OCI-LY1 (cell line): ENCODE measurements around the gene HSPA9.

Source experiments
- H2AFZ ChIP-seq: fragments of 200-600 bp; sonication (generic), shearing (Covaris generic); 2 replicates; pipeline ENCODE4 v1.6.0; 2014; ENCODE audit warnings: antibody characterized with exemption, mild to moderate bottlenecking, low read length
- H3F3A ChIP-seq: fragments of 200-600 bp; sonication (generic), shearing (Covaris generic); 2 replicates; pipeline ENCODE4 v1.6.0; 2014; ENCODE audit warnings: mild to moderate bottlenecking, antibody characterized with exemption, low read length, moderate library complexity; ENCODE audit not compliant: insufficient read depth
- H3K27ac ChIP-seq: fragments of 200-600 bp; sonication (generic); 2 replicates; pipeline ENCODE4 v1.5.1; 2014; ENCODE audit warnings: low read length, mixed run types, mild to moderate bottlenecking, low read depth; ENCODE audit not compliant: poor library complexity, severe bottlenecking
- H3K27me3 ChIP-seq: fragments of 200-600 bp; sonication (generic); 2 replicates; pipeline ENCODE4 v1.6.0; 2014; ENCODE audit warnings: antibody characterized with exemption, mild to moderate bottlenecking, low read length, moderate library complexity; ENCODE audit not compliant: insufficient read depth
- H3K36me3 ChIP-seq: fragments of 200-600 bp; sonication (generic); 2 replicates; pipeline ENCODE4 v1.6.1; 2014; ENCODE audit warnings: mild to moderate bottlenecking, antibody characterized with exemption, low read length, moderate library complexity, mixed read lengths; ENCODE audit not compliant: insufficient read depth
- H3K4me1 ChIP-seq: fragments of 200-600 bp; sonication (generic); 2 replicates; pipeline ENCODE4 v1.5.1; 2014; ENCODE audit warnings: mild to moderate bottlenecking, low read length, moderate library complexity; ENCODE audit not compliant: insufficient read depth, severe bottlenecking
- H3K4me2 ChIP-seq: fragments of 200-600 bp; sonication (generic), shearing (Covaris generic); 2 replicates; pipeline ENCODE4 v1.6.1; 2014; ENCODE audit warnings: low read length
- H3K4me3 ChIP-seq: fragments of 200-600 bp; sonication (generic); 2 replicates; pipeline ENCODE4 v1.5.1; 2014; ENCODE audit warnings: low read length, low read depth, mild to moderate bottlenecking, mixed read lengths; ENCODE audit not compliant: poor library complexity, severe bottlenecking
- H3K79me2 ChIP-seq: fragments of 200-600 bp; shearing (Covaris generic); 2 replicates; pipeline ENCODE4 v1.6.1; 2016; ENCODE audit warnings: mixed run types, low read length, mixed read lengths; ENCODE audit not compliant: insufficient read depth
- H3K9ac ChIP-seq: fragments of 200-600 bp; sonication (generic), shearing (Covaris generic); 2 replicates; pipeline ENCODE4 v1.6.1; 2014; ENCODE audit warnings: mild to moderate bottlenecking, low read length, mixed read lengths
- H3K9me2 ChIP-seq: fragments of 200-600 bp; sonication (generic), shearing (Covaris generic); 2 replicates; pipeline ENCODE4 v1.6.1; 2014; ENCODE audit warnings: low read depth, mild to moderate bottlenecking, low read length, mixed read lengths
- H3K9me3 ChIP-seq: fragments of 200-600 bp; shearing (Covaris generic); 2 replicates; pipeline ENCODE4 v1.6.1; 2014; ENCODE audit warnings: low read length, mixed read lengths
- H4K20me1 ChIP-seq: fragments of 200-600 bp; sonication (generic), shearing (Covaris generic); 2 replicates; pipeline ENCODE4 v1.6.0; 2016; ENCODE audit warnings: mild to moderate bottlenecking, low read length; ENCODE audit not compliant: insufficient read depth
- EZH2 ChIP-seq: fragments of 200-600 bp; sonication (generic), shearing (Covaris generic); IDR thresholded peaks from 2 replicates; pipeline ENCODE4 v1.8.0; 2017; ENCODE audit warnings: borderline replicate concordance, mixed run types, mild to moderate bottlenecking, antibody characterized with exemption, low read length, moderate library complexity, mixed read lengths
- TF ChIP-seq, protein P1 (sequence below): fragments of 200-600 bp; sonication (generic), shearing (Covaris generic); IDR thresholded peaks from 2 replicates; pipeline ENCODE4 v1.5.1; 2017; ENCODE audit warnings: mild to moderate bottlenecking, antibody characterized with exemption, low read length, moderate library complexity, mixed read lengths

HSPA9 gene

DNA sequence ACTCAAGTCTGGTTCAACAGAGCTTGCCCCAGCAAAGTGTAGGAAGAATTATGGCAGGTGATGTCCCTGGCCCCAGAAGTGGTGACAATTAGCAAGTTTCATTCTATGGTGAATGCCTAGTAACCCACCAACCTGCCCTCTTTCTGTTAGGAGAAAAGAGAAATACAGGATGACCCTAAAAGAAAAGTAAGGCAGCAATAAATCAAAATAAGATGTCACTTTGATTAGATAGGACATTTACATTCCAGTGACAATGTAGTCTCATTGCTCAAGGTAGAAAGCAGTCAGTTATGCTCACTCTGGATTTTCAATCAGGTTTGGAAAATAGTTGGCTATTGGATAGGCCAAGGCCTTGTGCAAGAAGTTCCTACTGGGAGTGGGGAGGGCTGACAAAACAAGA, 5.6 kb upstream of the HSPA9 start:
- TF ChIP-seq, protein P1, sequence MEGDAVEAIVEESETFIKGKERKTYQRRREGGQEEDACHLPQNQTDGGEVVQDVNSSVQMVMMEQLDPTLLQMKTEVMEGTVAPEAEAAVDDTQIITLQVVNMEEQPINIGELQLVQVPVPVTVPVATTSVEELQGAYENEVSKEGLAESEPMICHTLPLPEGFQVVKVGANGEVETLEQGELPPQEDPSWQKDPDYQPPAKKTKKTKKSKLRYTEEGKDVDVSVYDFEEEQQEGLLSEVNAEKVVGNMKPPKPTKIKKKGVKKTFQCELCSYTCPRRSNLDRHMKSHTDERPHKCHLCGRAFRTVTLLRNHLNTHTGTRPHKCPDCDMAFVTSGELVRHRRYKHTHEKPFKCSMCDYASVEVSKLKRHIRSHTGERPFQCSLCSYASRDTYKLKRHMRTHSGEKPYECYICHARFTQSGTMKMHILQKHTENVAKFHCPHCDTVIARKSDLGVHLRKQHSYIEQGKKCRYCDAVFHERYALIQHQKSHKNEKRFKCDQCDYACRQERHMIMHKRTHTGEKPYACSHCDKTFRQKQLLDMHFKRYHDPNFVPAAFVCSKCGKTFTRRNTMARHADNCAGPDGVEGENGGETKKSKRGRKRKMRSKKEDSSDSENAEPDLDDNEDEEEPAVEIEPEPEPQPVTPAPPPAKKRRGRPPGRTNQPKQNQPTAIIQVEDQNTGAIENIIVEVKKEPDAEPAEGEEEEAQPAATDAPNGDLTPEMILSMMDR: no peak
- no peak for TF ChIP-seq EZH2
- no peaks in the 10 kb centered on the region for H3K36me3 ChIP-seq
- no peaks in the 10 kb centered on the region; the same call in 1 of the 2 replicates for H3F3A ChIP-seq
- no peaks in the 10 kb centered on the region for H4K20me1 ChIP-seq
- peaks cover 17% of the 10 kb centered on the region for H3K4me1 ChIP-seq
- no peaks in the 10 kb centered on the region for H3K27me3 ChIP-seq
- H3K9me3 ChIP-seq: no peaks in the 10 kb centered on the region
- no peaks in the 10 kb centered on the region for H3K9me2 ChIP-seq
- no peak overlapping the region for H3K27ac ChIP-seq
- H2AFZ ChIP-seq: no peak overlapping the region
- H3K9ac ChIP-seq: no peak overlapping the region
- H3K4me2 ChIP-seq: no peak overlapping the region
- H3K79me2 ChIP-seq: no peaks in the 10 kb centered on the region
- no peak overlapping the region for H3K4me3 ChIP-seq

DNA sequence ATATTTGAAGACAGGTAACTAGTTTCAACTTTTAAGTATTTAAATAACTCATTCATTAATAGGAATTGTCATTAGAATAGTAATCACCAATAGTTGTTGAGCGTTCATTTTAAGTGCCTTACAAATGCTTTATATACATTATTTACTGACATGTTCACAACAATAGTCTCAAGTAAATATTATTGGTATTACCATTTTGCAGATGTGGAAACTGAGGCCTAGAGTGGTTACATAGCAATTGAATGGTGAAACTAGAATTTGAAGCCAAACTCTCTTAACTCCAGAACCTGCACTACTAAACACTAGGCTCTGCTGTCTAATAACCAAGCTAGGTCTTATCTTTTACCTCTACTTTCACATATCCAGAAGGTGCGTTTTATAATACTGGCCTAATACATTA, 4.8 kb upstream of the HSPA9 start:
- no peak overlapping the region for H3K27ac ChIP-seq
- no peak overlapping the region for H2AFZ ChIP-seq
- H3K79me2 ChIP-seq: peaks cover 1% of the 10 kb centered on the region
- no peak for TF ChIP-seq EZH2
- TF ChIP-seq, protein P1: no peak
- H3K36me3 ChIP-seq: peaks cover under 1% of the 10 kb centered on the region; the same call in 1 of the 2 replicates
- H3K4me2 ChIP-seq: no peak overlapping the region
- no peak overlapping the region for H3K4me3 ChIP-seq
- peaks cover 17% of the 10 kb centered on the region for H3K4me1 ChIP-seq
- no peaks in the 10 kb centered on the region; the same call in 1 of the 2 replicates for H3F3A ChIP-seq
- no peaks in the 10 kb centered on the region for H3K27me3 ChIP-seq
- H4K20me1 ChIP-seq: no peaks in the 10 kb centered on the region
- H3K9ac ChIP-seq: no peak overlapping the region
- H3K9me3 ChIP-seq: no peaks in the 10 kb centered on the region
- H3K9me2 ChIP-seq: no peaks in the 10 kb centered on the region

DNA sequence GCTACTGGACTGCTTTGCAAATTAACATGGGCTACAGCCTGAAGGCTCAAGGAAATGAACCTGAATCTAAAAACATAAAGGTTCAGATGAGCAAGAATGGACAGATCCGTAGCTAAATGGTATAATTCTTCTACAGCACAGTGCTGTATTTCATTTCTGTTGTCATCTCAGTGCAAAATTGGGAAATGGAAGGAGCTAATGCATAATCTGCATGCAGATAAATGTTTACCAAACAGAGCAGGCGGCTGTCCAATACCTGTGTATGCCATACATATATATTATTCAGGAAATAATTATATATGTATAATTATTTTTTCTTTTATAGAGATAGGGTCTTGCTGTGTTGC, 4.3 kb upstream of the HSPA9 start:
- Histone ChIP-seq H3K4me3 (no peak overlapping the region), H3K4me2 (no peak overlapping the region), H3K9ac (no peak overlapping the region), H4K20me1 (no peaks in the 10 kb centered on the region), H3K27me3 (no peaks in the 10 kb centered on the region), H3K9me3 (no peaks in the 10 kb centered on the region), H3K79me2 (peaks cover 6% of the 10 kb centered on the region), H3F3A (no peaks in the 10 kb centered on the region; the same call in 1 of the 2 replicates), H2AFZ (no peak overlapping the region), H3K27ac (no peak overlapping the region), H3K9me2 (no peaks in the 10 kb centered on the region), H3K36me3 (peaks cover 6% of the 10 kb centered on the region; the same call in 1 of the 2 replicates), H3K4me1 (peaks cover 17% of the 10 kb centered on the region)
- TF ChIP-seq, protein P1: no peak
- no peak for TF ChIP-seq EZH2
